Fibroblast of skin of scalp (primary cell): ENCODE results near the gene CALB2.

ENCODE experiments used
- DNase-seq: peaks from one replicate; pipeline ENCODE4 v3.0.0-alpha.2; 2013

The CALB2 gene

DNA sequence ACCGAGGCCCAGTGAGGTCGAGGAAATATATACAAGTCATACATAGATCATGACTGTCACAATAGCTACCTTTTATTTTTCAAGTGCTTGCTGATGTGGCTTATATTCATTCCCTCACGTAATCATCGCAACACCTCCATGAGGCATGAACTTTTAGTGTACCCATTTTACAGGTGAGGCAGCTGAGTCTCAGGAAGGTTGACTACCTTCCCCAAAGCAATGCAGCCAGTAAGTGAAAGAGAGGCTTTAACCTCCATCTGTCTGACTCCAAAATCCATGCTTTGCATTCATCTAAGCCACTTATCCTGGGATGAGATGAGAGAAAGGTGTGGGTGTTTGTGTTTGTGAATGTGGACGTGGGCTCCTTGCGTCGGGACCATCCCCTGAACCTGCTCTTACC is 30.8 kb downstream of the CALB2 start:
- no peak for DNase-seq

DNA sequence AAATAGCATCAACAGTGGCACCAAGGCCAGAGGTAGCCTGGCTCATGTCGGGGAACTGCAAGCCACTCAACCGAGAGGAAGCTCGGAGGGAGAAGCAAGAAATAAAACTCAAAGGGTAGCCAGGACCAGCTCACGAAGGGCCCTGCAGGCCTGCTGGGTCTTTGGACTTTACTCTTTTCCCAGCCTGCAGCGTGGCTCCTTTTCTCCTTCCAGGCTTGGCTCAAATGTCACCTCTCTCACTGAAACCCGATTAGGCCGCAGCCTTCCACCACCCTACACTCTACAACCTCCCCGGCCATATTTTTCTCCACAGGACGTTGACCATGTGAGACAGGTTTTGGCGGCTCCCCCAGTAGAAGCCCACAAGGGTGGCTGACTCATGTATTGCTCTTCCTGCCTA is 38.1 kb downstream of the CALB2 start:
- DNase-seq: no peak

DNA sequence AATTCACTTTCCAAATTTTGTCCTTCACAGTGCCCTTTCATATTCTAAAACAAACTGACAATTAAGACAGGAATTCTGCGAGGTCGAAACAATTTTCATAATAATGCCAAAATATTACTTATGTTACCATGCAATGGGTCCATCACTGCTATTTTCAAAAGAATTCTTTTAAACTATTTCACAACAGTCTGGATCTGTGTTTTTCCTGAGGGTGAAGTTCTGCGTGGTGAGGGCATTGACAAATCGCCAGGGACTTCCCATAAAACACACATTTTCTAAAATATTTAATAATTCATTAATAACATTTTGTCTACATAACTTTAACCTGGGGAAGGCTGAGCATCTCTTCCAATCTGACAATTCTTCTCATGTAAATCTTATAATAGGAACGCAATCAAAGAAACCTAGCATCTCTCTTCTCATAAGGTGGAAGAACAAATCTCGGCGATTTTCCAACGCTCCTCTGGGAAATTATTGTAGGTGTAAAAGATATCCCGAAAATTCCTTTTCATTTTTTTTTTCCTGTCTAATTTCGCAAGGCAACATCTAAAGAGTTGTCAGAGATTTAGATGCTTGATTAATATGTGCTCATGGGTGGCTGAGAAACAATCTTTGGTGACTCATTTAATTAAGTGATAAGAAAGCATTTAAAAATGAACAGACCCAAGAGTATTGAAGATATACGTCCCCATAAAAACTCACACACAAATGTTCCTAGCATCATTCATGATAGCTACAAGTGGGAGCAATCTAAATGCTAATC is 41.5 kb downstream of the CALB2 start:
- no peak for DNase-seq

DNA sequence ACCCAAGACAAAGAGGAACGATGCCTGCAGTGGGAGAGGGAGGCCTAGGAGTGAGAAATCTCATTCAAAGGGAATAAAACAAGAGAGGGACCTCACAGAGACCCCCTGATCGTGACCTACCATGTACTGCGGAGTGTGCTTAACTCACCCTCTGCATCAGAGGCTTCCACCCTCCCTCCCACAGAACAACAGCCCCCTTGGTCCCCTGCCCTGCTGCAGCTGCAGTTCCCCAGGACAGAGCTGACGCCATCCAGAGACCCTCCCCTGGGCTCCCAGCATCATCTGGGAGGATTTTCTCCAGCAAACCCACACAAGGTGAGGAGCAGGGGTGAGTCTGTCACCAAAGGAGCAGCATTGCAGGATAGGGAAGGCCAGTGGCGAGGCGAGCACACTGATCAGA is 43.5 kb downstream of the CALB2 start:
- DNase-seq: no peak

DNA sequence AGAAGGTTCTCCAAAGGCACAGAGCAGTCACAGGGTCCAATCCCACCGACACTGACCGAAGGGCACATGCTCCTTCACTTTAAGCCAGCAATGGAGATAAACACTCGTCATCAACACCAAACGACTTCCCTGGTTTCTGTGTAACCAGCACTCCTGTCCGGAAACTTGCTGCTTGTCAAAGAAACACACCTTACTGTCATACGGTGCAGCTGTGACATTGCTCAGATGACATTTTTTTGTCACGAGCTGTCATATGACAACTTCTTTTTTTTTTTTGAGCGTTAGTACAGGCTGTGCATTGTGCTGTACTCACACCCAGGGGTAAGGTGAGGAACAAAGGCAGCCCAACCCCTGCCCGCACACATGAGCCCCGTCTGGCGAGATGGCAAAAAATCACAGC is 44.2 kb downstream of the CALB2 start:
- DNase-seq: no peak

DNA sequence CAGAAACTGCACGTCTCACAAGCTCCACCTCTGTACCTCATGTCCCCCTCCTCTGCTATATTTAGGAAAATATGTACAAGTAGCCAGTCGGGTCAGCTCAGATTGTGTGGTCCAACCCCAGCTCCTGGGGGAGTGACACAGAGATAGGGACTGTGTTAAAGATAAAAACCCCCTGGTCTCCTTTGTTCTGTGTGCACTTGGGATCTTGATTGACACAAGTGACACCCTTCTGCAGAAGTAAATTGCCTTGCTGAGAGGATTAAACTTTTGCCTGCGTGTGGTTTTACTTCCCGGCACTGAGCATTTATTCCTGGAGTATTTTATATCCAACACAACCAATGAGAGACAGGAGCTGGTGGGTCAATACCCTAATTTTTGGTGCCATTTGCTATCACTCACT is 45.8 kb downstream of the CALB2 start:
- no peak for DNase-seq

DNA sequence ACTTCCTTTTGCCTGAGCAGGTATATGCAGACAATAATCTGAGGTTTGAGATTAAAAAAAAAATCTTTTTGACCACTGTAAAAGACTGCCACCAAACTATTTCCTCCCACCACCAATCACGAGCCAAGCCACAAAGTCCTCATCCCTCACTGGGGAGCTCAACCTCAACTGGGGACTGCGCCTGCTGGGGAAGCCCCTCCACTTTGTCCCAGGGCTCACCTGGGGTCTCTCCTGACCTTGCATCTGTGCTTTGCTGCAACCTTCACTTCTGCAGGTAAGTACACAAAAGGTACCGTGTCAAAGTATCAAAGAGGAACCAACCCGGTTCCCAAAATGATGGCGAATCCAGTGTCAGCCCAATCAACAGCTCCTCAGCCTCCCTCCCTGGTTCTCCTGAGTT is 47.8 kb downstream of the CALB2 start:
- DNase-seq: no peak

DNA sequence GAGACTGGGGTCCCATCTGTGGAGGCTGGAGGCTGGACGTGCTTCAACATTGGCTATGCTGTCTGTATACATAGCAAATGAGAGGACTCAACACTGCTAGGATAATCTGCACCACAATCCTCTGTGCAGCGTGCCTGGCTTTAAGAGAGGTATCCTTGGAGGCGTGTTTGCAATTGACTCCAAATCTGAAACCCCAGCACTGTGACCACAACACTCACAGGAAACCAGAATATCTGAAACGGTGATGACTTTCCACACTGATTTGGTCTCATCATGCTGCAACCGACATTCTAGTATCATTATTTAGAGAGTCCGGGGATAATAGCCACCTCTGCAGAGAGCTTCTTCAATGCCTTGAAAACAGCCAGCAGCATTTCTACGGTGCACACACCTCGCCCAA is 48.2 kb downstream of the CALB2 start:
- DNase-seq: no peak

DNA sequence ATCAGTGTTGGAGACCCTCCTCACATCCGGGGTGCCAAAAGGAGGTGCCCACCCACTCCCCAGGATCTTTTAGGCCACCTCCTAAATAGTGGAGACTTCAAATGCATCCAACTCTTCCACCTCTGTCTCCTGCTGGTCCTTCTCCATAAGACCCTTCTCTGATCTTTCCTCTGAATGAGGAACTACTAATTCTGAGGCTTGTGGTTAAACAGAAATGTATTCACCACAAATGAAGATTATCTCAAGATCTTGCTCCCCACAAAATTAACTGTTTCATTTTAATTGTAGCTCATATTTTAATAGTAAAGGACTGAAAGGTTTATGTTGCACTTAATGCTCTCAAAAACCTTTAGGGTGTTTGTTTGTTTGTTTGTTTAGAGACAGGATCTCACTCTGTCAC is 49.2 kb downstream of the CALB2 start:
- no peak for DNase-seq

DNA sequence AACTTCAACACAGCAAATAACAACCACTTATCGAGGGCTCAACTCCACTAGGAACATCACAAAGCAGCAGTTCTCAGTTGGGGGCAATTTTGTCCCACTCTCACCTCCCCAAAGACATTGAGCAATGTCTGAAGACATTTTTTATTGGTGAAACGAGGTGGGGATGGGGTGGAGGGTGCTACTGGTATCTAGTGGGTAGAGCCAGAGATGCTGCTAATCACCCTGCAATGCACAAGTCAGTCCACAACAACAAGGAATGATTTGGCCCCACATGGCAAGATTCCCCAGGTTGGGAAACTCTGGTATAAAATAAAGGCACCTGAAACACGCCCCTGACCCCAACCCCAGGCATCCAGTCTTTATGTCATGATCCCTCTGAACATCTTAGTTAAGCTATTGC is 50.0 kb downstream of the CALB2 start:
- no peak for DNase-seq

DNA sequence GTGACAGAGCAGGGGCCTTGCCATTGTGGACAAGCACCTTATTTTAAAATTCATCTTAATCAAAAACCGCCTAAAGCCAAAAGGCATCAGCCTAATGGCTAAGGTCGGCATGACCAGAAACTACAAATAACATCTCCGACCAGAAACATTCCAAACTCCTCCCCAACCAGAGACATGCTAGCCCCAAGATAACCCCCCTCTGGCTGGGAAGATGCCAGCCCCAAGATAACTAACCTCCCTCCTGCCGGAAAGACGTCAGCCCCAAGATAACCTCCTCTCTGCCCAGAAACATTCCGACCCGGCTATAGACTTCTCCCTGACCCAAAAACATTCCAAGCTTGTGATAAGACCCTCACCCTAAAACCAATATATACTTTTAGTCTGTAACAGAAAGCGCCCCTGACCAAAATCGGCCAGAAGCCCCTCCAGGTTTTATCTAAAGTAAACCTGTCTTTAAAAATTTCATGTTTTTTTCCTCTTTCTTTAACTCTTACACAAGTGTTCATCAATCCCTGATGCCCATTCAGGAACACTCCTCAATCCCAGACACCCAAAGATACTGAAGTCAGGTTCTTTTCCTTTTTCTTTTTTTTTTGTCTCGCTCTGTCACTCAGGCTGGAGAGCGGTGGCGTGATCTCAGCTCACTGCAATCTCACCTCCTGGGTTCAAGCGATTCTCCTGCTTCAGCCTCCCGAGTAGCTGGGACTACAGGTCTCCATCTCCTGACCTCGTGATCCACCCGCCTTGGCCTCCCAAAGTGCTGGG is 50.7 kb downstream of the CALB2 start:
- DNase-seq: no peak

DNA sequence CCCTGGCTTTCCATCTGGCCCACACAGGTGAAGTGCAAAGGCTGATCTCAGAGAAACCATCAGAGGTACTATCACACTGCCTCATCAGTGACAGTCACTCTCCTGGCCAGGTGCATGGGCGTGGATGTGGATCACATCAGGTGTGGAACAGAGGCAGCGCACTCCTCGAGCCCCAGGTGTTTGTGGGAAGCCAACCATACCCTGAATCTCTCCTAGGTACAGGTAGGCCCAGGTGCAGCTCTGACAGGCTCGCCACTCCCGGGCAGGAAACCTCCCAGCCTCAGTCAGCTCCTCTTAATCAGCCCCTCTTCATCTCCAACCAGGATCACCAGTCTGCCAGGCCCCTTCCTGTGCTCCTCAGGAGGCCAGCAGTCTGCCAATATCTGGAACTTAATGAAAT is 51.6 kb downstream of the CALB2 start:
- DNase-seq: no peak

DNA sequence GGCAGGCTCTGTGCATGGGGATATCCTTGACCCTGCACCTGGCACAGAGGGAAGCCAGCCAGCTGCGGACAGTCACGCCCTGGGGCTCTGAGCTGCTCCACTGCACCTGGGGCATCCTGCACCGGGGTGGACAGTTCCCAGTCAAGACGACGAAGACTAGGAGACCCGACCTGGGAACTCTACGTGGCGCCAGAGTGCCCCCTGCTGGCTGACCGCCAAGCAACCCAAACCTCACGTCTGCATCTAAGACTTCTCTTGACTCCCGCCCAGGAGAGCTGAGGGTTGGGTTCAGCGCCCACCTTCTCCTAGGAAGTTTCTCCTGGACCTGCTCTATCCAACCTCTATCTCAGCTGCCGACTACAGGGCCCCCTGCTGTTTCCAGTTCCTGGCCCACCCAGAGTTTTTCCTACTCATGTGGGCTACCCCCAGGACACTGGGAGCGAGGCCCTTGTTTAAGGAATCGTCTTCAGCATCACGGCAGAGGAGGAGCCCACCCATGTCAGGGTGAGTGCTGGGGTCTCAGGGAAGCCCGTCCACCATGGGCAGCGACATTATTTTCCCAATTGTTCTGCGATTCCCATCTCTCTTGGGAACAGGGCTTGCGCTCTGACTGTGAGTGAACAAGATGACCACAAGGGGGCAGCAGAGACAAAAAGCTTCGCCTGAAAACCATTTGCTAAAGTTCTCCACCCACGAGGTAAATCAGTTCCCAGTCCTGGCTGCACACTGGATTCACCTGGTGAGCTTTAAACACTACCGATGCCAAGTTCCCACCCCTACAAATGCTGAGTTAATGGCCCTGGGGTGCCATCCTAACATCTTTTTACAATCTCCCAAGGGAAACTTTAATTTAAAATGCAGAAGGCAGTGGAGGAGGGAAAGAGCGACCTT is 54.0 kb downstream of the CALB2 start:
- DNase-seq: peak; percentile 61

DNA sequence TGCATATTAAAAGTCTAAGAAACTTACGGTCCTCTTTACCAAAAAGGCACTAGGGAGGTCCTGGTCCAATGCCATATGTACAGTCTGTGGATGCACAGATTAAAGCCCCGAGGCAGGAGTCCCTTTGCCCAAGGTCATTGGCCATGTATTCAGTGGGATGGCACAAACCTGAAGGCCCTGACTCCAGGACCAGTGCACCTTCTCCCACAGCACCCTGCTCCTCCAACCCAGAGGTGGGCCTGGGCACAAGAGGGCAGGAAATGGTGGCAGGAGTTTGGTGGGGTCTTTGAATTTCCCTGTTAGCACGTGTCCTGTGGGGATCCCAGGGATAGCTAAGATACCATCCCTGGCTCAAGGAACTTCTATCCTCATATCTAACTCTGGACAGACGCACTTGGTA is 54.8 kb downstream of the CALB2 start:
- DNase-seq: no peak

DNA sequence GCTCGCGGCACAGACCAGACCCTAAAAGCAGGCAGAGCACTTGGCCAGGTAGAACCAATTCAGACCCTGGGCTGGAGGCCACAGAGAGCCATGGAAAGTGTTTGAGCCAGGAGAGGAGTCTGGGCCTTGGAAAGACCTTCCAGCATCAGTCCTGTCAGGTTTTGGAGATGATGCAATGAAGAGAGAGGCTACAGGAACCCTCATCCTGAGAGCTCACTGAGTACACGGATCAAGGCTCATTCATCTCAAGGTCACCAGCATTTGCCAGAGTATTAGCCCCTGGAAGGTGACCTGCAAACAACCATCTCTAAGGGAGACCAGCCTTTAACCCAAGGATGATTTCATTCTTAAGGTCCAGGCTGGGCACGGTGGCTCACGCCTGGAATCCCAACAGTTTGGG is 55.5 kb downstream of the CALB2 start:
- DNase-seq: no peak

DNA sequence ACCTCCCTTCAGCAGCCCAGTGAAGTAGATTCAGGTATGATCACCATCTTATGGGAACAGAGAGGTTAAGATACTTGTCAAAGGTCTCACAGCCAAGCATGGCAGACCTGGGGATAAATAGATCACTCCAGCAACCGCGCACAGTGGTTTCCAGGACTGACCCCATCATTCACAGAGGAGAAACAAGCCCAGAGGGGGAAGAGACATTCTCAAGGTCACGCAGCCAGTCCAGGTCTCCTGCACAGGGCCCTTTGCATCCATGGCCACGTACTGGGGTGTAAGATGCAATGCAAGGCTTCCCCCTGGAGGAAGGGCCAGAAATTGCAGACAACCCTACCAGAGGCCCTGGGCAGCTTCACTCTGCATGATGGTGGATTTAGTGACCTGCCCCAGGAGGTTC is 63.4 kb downstream of the CALB2 start:
- no peak for DNase-seq

DNA sequence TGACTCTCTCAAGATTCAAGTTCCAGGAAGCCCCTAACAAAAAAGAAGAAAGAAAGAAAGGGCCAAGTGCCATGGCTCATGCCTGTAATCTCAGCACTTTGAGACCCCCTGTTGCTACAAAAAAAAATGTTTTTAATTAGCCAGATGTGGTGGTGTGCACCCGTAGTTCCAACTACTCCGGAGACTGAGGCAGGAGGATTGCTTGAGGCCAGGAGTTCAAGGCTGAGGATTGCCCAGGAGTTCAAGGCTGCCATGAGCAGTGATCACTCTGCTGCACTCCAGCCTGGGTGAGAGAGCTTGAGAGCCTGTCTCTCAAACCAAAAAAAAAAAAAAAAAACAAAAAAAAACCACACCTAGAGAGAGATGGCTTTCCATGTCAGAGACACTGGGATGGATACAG is 64.5 kb downstream of the CALB2 start:
- no peak for DNase-seq

DNA sequence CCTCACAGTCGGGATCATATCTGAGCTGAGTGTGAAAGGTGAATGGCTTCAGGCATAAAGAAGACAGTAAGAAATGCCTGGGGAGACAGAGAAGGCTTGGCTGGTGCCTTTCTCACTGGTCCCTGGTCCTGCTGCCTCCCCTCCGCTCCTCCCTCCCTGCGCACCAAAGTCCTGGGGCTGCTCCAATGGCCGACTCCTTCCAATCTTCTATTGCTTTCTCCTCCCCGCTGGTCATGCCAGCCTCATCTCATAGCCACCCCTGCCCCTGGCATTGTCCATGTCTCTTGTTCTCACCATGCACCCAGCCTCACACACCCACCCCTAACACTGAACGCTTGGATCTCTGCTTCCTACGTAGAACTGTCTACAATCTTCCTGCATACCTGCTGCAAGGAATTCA is 65.3 kb downstream of the CALB2 start:
- DNase-seq: no peak

DNA sequence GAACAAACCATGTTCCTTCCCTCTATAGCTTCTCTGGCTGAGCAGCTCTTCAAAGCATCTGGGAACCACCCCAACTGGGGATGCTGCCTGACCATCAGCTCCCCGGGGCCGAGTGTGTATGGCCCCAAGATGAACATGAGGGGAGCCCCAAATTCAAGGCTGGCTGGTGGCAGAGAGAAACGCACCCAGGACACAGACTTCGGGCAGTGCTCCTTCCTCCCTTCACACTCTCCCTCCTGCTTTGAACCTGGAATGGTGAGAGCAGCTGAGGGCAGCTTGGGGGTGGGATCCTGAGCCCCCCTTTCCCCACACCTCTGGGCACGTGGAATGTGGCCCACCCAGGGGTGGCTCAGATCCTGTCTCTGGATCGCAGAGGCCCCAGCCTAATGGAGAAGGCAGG is 66.1 kb downstream of the CALB2 start:
- DNase-seq: no peak

DNA sequence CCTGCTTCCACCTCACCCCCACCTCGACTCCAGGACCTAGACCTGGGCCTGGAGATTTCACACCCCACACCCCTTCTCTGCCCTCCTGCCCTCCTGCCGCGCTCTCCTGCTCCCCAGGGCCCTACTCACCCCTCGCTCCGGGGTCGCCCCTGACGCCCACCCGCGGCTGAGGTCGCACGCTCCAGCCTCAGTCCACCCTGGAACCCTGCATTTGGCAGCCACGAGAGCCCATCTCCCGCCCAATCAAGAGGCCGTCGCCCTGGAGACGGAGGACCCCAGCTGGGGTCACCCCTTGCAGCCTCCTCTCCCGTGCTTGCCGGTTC is 67.2 kb downstream of the CALB2 start:
- DNase-seq: no peak

DNA sequence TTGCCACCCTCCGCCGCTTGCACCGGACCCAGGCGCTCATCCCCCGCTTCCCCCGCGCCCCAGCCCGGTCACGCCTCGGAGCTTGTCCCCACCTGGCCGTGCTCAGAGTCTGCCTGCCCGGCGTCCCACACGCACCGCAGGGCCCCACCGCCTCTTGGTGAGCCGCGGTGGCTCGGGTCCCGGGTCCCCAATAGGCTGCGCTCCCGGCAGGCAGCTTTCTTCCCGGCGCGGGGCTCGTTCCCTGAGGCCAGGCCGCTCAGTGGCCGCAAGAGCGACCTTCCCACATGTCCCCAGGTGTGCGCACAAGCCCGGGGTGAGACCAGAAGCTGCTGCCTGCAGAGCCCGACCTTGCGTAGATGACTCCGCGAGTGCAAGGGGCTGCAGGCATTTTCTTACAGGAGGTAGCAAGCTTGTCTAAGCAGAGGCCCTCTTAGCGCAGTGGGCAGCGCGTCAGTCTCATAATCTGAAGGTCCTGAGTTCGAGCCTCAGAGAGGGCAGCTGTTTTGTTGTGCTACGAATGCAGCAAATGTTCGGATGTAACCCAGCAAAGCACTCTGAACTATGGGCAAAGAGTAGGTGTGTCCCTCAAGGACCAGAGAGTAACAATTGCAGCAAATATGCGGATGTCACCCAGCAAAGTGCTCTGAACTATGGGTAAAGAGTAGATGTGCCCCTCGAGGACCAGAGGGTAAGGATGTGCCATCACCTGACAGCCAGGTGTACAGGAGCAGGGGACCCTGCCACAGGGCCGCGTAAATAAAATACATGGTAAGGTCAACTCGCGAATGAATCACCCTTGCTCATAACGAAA is 67.8 kb downstream of the CALB2 start:
- DNase-seq: peak; percentile 87

DNA sequence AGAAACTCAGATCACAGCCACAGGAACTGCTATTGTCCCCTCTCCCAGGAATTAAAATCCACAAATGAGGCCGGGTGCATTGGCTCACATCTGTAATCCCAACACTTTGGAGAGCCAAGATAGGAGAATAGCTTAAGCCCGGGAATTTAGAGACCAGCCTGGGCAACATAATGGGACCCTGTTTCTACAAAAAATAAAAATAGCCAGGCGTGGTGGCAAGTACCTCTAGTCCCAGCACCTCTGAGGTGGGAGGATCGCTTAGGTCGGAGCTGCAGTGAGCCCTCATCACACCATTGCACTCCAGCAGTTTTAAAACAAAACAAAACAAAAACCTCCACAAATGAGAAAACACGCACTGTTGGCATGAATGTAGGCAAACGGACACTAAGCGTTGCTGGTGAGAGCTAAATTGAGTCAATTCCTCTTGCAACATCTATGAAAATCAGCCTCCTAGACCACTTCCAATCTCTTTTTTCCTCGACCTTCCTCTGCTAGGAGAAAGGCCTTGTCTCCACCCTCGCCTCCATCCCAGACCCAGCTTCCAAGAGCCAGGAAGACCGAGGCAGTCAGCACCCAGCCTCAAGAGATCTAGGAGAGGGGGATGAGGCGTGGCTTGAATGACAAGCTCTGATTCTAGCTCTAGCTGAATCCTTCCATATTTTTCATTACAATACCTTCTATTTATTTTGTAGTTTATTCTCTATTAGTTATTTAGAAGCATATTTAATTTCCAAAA is 68.5 kb downstream of the CALB2 start:
- no peak for DNase-seq
